ENCODE measurements around the gene IL25.
"Not testable (repeated sequence)": the region's sequence is repeated elsewhere in the genome, so short reads cannot be mapped to it uniquely, and the experiment has no call there.

IL25 gene

GRCh38 chr14:23411563-23412525 is 39.2 kb downstream of the IL25 start:
- no peak for TF ChIP-seq CTCF (IDR thresholded peaks at IDR 0.05; ENCODE audit: borderline replicate concordance, insufficient read depth, low read depth, low read length)

GRCh38 chr14:23413681-23414080 is 41.1 kb downstream of the IL25 start:
- no peak overlapping the region for H3K4me3 ChIP-seq (ENCODE audit: low read depth, low read length)
- no peak for TF ChIP-seq CTCF (IDR thresholded peaks at IDR 0.05; ENCODE audit: borderline replicate concordance, insufficient read depth, low read depth, low read length)

More at GRCh38 chr14:23411563-23412525, 39.2 kb downstream of the IL25 start:
- H3K4me3 ChIP-seq (ENCODE audit: low read depth, low read length): no peak overlapping the region

GRCh38 chr14:23414254-23414653 is 41.6 kb downstream of the IL25 start:
- TF ChIP-seq CTCF (IDR thresholded peaks at IDR 0.05; ENCODE audit: borderline replicate concordance, insufficient read depth, low read depth, low read length): no peak
- no peak overlapping the region for H3K4me3 ChIP-seq (ENCODE audit: low read depth, low read length)

- TF ChIP-seq CTCF (IDR thresholded peaks at IDR 0.05; ENCODE audit: borderline replicate concordance, insufficient read depth, low read depth, low read length): no peak
- no peak overlapping the region for H3K4me3 ChIP-seq (ENCODE audit: low read depth, low read length)
Observed at GRCh38 chr14:23414906-23415820, 42.6 kb downstream of the IL25 start.

GRCh38 chr14:23415821-23416778 is 43.5 kb downstream of the IL25 start:
- no peak for TF ChIP-seq CTCF (IDR thresholded peaks at IDR 0.05; ENCODE audit: borderline replicate concordance, insufficient read depth, low read depth, low read length)
- H3K4me3 ChIP-seq (ENCODE audit: low read depth, low read length): no peak overlapping the region

GRCh38 chr14:23416801-23417200 is 44.2 kb downstream of the IL25 start:
- no peak overlapping the region for H3K4me3 ChIP-seq (ENCODE audit: low read depth, low read length)
- no peak for TF ChIP-seq CTCF (IDR thresholded peaks at IDR 0.05; ENCODE audit: borderline replicate concordance, insufficient read depth, low read depth, low read length)

GRCh38 chr14:23417269-23417668 is 44.7 kb downstream of the IL25 start:
- H3K4me3 ChIP-seq (ENCODE audit: low read depth, low read length): not testable (repeated sequence)

Data from GM12875 (cell line).